Ascending aorta (tissue), 2 donors: ENCODE measurements around the gene NPIPB8. TPM values are rescaled to one million over a fixed set of nuclear protein-coding genes. Genes with fewer than 3 reads are reported as not detected.
"Not testable (repeated sequence)": the region's sequence is repeated elsewhere in the genome, so short reads cannot be mapped to it uniquely, and the experiment has no call there.

Experiments used
- DNase-seq, 2 donors: peaks; one replicate each; pipeline ENCODE4 v3.0.0-alpha.2; 2019; ENCODE audit warnings: low spot score in 2 of 2
- H3K27ac ChIP-seq, 2 donors: fragments of 200-600 bp; sonication (generic); one replicate each; pipeline ENCODE4 v1.5.1; 2016 to 2017; ENCODE audit warnings: mild to moderate bottlenecking in 1 of 2
- H3K27me3 ChIP-seq: fragments of 200-600 bp; sonication (generic); one replicate; pipeline ENCODE4 v1.5.1; 2017
- H3K36me3 ChIP-seq, 2 donors: fragments of 200-600 bp; sonication (generic); one replicate each; pipeline ENCODE4 v1.5.1; 2016
- H3K4me1 ChIP-seq, 2 donors: fragments of 200-600 bp; sonication (generic); one replicate each; pipeline ENCODE4 v1.5.1; 2016 to 2017; ENCODE audit warnings: mild to moderate bottlenecking in 1 of 2
- H3K4me3 ChIP-seq, 2 donors: fragments of 200-600 bp; sonication (generic); one replicate each; pipeline ENCODE4 v1.5.1; 2016 to 2017; ENCODE audit warnings: mild to moderate bottlenecking in 1 of 2
- H3K9me3 ChIP-seq, 2 donors: fragments of 200-600 bp; sonication (generic); one replicate each; pipeline ENCODE4 v1.5.1; 2016
- intact Hi-C: fragments of 100-400 bp; cut with DNase I; formaldehyde crosslinking; loops from one replicate; pipeline ENCODE4 v1.15.1; 2023
- total RNA-seq: library from RNA; depleted of rRNA; stranded (reverse); fragments of >200 nt; gene quantifications from one replicate; pipeline ENCODE4 v1.1.0, GENCODE V29; 2016

NPIPB8 gene
- total RNA-seq, 1 donor from 2014 or later, result not detected

GRCh38 chr16:28700349-28700748 is 62.5 kb downstream of the NPIPB8 start:
- H3K27me3 ChIP-seq, H3K27ac ChIP-seq, H3K4me3 ChIP-seq, H3K4me1 ChIP-seq, DNase-seq, H3K9me3 ChIP-seq, H3K36me3 ChIP-seq, intact Hi-C loops: not testable (repeated sequence)

DNA sequence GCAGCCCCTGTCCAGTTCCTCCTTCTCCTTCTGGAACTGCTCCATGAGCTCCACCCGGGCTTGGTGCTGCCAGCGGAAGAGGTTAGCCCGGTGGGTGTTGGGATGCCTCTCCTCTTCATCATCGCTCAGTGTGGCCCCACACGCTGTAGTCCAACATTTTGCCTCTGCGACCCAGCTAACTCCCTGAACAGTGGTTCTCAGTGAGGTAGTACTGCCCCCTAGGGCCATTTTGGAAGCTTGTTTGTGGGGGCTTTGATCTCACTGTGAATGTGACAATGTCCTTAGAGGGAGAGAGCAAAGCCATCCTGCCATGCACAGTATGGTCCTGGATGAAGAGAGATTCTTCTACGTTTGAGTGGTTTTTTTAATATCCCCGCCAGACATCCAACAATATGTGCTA is 63.5 kb downstream of the NPIPB8 start:
- H3K4me1 ChIP-seq, H3K27ac ChIP-seq, DNase-seq, H3K36me3 ChIP-seq, intact Hi-C loops, H3K9me3 ChIP-seq, H3K27me3 ChIP-seq, H3K4me3 ChIP-seq: not testable (repeated sequence)

- H3K4me3 ChIP-seq, intact Hi-C loops, DNase-seq: not testable (repeated sequence)
Observed at GRCh38 chr16:28704246-28704645, 66.4 kb downstream of the NPIPB8 start.

More at GRCh38 chr16:28704246-28704645, 66.4 kb downstream of the NPIPB8 start:
- H3K27ac ChIP-seq, H3K36me3 ChIP-seq, H3K4me1 ChIP-seq, H3K9me3 ChIP-seq, H3K27me3 ChIP-seq: not testable (repeated sequence)

Other genes starting within 250 kb of the NPIPB8 start
- gene EIF3CL, start 234.2 kb upstream of the NPIPB8 start, total RNA-seq, result 200 TPM
- gene NPIPB7, start 165.7 kb upstream of the NPIPB8 start, total RNA-seq, result not detected
- 16.1 TPM for gene CLN3, start 146.0 kb upstream of the NPIPB8 start, total RNA-seq
- 1.2 TPM for gene APOBR, start 143.4 kb upstream of the NPIPB8 start, total RNA-seq
- not detected for gene IL27, start 131.2 kb upstream of the NPIPB8 start, total RNA-seq
- gene NUPR1, start 99.1 kb upstream of the NPIPB8 start, total RNA-seq, result 290 TPM
- gene SGF29, start 84.1 kb upstream of the NPIPB8 start, total RNA-seq, result 14.0 TPM
- 4.3 TPM for gene SULT1A2, start 41.0 kb upstream of the NPIPB8 start, total RNA-seq
- 46.2 TPM for gene SULT1A1, start 28.0 kb upstream of the NPIPB8 start, total RNA-seq
- gene EIF3C, start 73.4 kb downstream of the NPIPB8 start, total RNA-seq, result 356 TPM
- gene NPIPB9, start 113.7 kb downstream of the NPIPB8 start, total RNA-seq, result not detected
- 169 TPM for gene ATXN2L, start 184.9 kb downstream of the NPIPB8 start, total RNA-seq
- 92.5 TPM for gene TUFM, start 208.3 kb downstream of the NPIPB8 start, total RNA-seq
- 69.6 TPM for gene SH2B1, start 225.8 kb downstream of the NPIPB8 start, total RNA-seq
- not detected for gene ATP2A1, start 240.4 kb downstream of the NPIPB8 start, total RNA-seq